HepG2 (cell line): ENCODE measurements around the gene SLC13A3. TPM values are rescaled to one million over a fixed set of nuclear protein-coding genes. Genes with fewer than 3 reads are reported as not detected.
A peak's percentile ranks its signal among the peaks of the same experiment; 100 is the strongest.

ENCODE experiments used
- ATF7-NPFF ChIP-seq: sonication (generic); formaldehyde crosslinking; IDR thresholded peaks from 2 replicates; pipeline ENCODE4 v1.8.1; 2023; ENCODE audit warnings: mild to moderate bottlenecking, low read depth, missing genetic modification reagents, moderate library complexity
- CHCHD3 ChIP-seq: sonication (generic); formaldehyde crosslinking; IDR thresholded peaks from 2 replicates; pipeline ENCODE4 v1.8.0; 2022; ENCODE audit warnings: mild to moderate bottlenecking, missing genetic modification reagents, moderate library complexity
- DPF2 ChIP-seq: sonication (generic); formaldehyde crosslinking; IDR thresholded peaks from 2 replicates; pipeline ENCODE4 v1.4.0; 2020; ENCODE audit warnings: mild to moderate bottlenecking, low read depth, missing genetic modification reagents, borderline replicate concordance
- EHMT2 ChIP-seq: fragments of 200-600 bp; sonication (generic); IDR thresholded peaks from 2 replicates; pipeline ENCODE4 v1.7.0; 2017; ENCODE audit warnings: antibody characterized with exemption, low read depth, low read length, borderline replicate concordance
- ETS1 ChIP-seq: sonication (generic); formaldehyde crosslinking; IDR thresholded peaks from 2 replicates; pipeline ENCODE4 v1.4.0; 2020; ENCODE audit warnings: missing genetic modification reagents
- HES4 ChIP-seq: sonication (generic); formaldehyde crosslinking; IDR thresholded peaks from 2 replicates; pipeline ENCODE4 v1.9.0; 2021; ENCODE audit warnings: mild to moderate bottlenecking, missing genetic modification reagents, borderline replicate concordance
- HOXA3 ChIP-seq: sonication (generic); formaldehyde crosslinking; IDR thresholded peaks from 2 replicates; pipeline ENCODE4 v1.5.0; 2020; ENCODE audit warnings: missing genetic modification reagents
- KIAA2018 ChIP-seq: sonication (generic); formaldehyde crosslinking; IDR thresholded peaks from 2 replicates; pipeline ENCODE4 v1.5.0; 2020; ENCODE audit warnings: mild to moderate bottlenecking, missing genetic modification reagents, borderline replicate concordance
- KLF16 ChIP-seq, 2 experiments: sonication (generic) in 1 of 2; formaldehyde crosslinking in 1 of 2; IDR thresholded peaks; 2 replicates each; pipeline versions ENCODE4 v1.6.1 to v1.8.0; 2016 to 2023; ENCODE audit warnings: missing genetic modification reagents in 2 of 2, missing compliant biosample characterization in 1 of 2
- MLLT10 ChIP-seq: sonication (generic); formaldehyde crosslinking; IDR thresholded peaks from 2 replicates; pipeline ENCODE4 v1.4.0; 2020; ENCODE audit warnings: missing genetic modification reagents
- MTA1 ChIP-seq: sonication (generic); formaldehyde crosslinking; IDR thresholded peaks from 2 replicates; pipeline ENCODE4 v1.4.0; 2020; ENCODE audit warnings: missing genetic modification reagents, mild to moderate bottlenecking, borderline replicate concordance
- PAWR ChIP-seq: sonication (generic); formaldehyde crosslinking; IDR thresholded peaks from 2 replicates; pipeline ENCODE4 v1.4.0; 2020; ENCODE audit warnings: missing genetic modification reagents, mild to moderate bottlenecking, borderline replicate concordance
- RAD21 ChIP-seq: fragments of 450-650 bp; formaldehyde crosslinking; IDR thresholded peaks from 2 replicates; pipeline ENCODE4 v1.5.0; 2020; ENCODE audit warnings: mild to moderate bottlenecking
- ZMYM2 ChIP-seq: sonication (generic); formaldehyde crosslinking; IDR thresholded peaks from 2 replicates; pipeline ENCODE4 v1.8.0; 2022; ENCODE audit warnings: mild to moderate bottlenecking, missing genetic modification reagents
- ZMYM3 ChIP-seq: sonication (generic); formaldehyde crosslinking; IDR thresholded peaks from 2 replicates; pipeline ENCODE4 v1.5.1; 2020; ENCODE audit warnings: mild to moderate bottlenecking, missing genetic modification reagents
- ZNF143 ChIP-seq: sonication (generic); formaldehyde crosslinking; IDR thresholded peaks from 2 replicates; pipeline ENCODE4 v1.4.0; 2020; ENCODE audit warnings: missing genetic modification reagents
- ZNF335 ChIP-seq: sonication (generic); formaldehyde crosslinking; IDR thresholded peaks from 2 replicates; pipeline ENCODE4 v1.4.0; 2020; ENCODE audit warnings: missing genetic modification reagents
- ZNF432 ChIP-seq: sonication (generic); formaldehyde crosslinking; IDR thresholded peaks from 2 replicates; pipeline ENCODE4 v1.5.0; 2020; ENCODE audit warnings: missing genetic modification reagents, mild to moderate bottlenecking, borderline replicate concordance
- polyA plus RNA-seq, 8 experiments: library from polyadenylated mRNA; depleted of rRNA in 3 of 8; stranded (reverse) in 7 of 8; unstranded in 1 of 8; fragments of >200 nt; fragmentation: Illumina TruSeq in 4 of 8; extraction: Trizol in 4 of 8; gene quantifications; 2 replicates each; pipeline versions ENCODE4 v1.2.1 to v1.2.3, GENCODE V29; 2011 to 2016; ENCODE audit warnings: low read depth in 4 of 8, missing spikeins in 1 of 8, mixed read lengths in 1 of 8; ENCODE audit not compliant: insufficient read depth in 1 of 8
- total RNA-seq, 5 experiments: library from RNA; depleted of rRNA; stranded (reverse); fragments of >200 nt; fragmentation: Illumina TruSeq; extraction: Trizol; gene quantifications; 2 replicates each; pipeline ENCODE4 v1.2.3, GENCODE V29; 2016; ENCODE audit warnings: low read depth in 1 of 5
- TF ChIP-seq, protein P1 (sequence below): sonication (generic); formaldehyde crosslinking; IDR thresholded peaks from 2 replicates; pipeline ENCODE4 v1.4.0; 2020; ENCODE audit warnings: mild to moderate bottlenecking, missing genetic modification reagents

Gene SLC13A3
- total and polyA plus RNA-seq, 2 of the 13 experiments (the other 11 are each of a cell fraction or from before 2014, with no cell fraction given): 66.5 to 76.0 TPM

- TF ChIP-seq MLLT10 (CRISPR knock-in tag): no peak
- TF ChIP-seq KLF16 (CRISPR knock-in tag; IDR thresholded peaks at IDR 0.05): no peak; a peak in 1 of 4 replicates
- peak; percentile 92; the same call in 1 of the 2 replicates for TF ChIP-seq CHCHD3 (CRISPR knock-in tag)
- TF ChIP-seq ATF7-NPFF: peak; percentile 86
- peak; percentile 94 for TF ChIP-seq ZMYM3 (CRISPR knock-in tag)
- TF ChIP-seq PAWR (CRISPR knock-in tag): 0 out of 2 replicates have a peak, but pooled peaks have one; percentile 69
- TF ChIP-seq EHMT2: no peak
- TF ChIP-seq ZNF432 (CRISPR knock-in tag): no peak
- peak; percentile 85; the same call in 1 of the 2 replicates for TF ChIP-seq HES4 (CRISPR knock-in tag)
- TF ChIP-seq ZMYM2: peak; percentile 64
- TF ChIP-seq ETS1 (CRISPR knock-in tag): peak; percentile 89; the same call in 1 of the 2 replicates
- TF ChIP-seq ZNF335: no peak
- peak; percentile 91; the same call in 1 of the 2 replicates for TF ChIP-seq MTA1 (CRISPR knock-in tag)
- TF ChIP-seq RAD21 (CRISPR knock-in tag): peak; percentile 82
- TF ChIP-seq KIAA2018: no peak
- 0 out of 2 replicates have a peak, but pooled peaks have one; percentile 27 for TF ChIP-seq ZNF143 (CRISPR knock-in tag)
- TF ChIP-seq, protein P1, sequence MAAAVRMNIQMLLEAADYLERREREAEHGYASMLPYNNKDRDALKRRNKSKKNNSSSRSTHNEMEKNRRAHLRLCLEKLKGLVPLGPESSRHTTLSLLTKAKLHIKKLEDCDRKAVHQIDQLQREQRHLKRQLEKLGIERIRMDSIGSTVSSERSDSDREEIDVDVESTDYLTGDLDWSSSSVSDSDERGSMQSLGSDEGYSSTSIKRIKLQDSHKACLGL (CRISPR knock-in tag): peak; percentile 86
- TF ChIP-seq HOXA3 (CRISPR knock-in tag): peak; percentile 80
- TF ChIP-seq DPF2 (CRISPR knock-in tag): peak; percentile 56; the same call in 1 of the 2 replicates
Observed at GRCh38 chr20:46651091-46651962, at the start of gene SLC13A3 (continued).
